Measurements from ENCODE around the gene CNN1.
A peak's percentile ranks its signal among the peaks of the same experiment; 100 is the strongest.

The CNN1 gene

DNA sequence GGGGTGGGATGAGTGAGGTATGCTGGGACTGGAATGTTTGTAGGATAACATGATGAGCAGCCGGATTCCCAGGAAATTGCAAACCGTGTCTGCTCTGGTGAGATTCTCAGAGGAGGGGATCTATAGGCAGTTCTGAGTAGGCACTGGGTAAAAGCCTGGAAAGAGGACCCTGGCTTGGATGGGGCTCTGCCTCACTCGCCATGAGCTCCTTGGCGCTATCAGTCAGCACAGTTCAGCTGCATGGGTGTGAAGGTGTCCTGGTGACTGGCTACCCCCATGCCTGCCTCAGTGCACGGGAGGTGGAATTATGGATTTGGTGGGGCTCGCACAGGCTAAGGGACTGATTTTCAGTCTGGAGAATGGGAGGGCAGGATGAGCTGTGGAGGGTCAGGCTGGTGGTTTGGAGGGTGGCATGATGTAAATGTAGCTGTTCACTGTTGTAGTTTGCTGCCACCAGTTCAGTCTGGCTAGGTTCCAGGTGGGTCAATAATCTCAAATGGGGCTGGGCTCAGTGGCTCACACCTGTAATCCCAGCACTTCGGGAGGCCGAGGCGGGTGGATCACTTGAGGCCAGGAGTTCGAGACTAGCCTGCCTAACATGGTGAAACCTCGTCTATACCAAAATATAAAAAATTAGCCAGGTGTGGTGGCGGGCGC lies 49.5 kb downstream of the CNN1 start:
- Histone ChIP-seq H3K36me3 (ENCODE audit: insufficient read depth) (no peaks in the 10 kb centered on the region), H3K79me2 (ENCODE audit: insufficient read depth, low read depth) (no peaks in the 10 kb centered on the region), H3K27me3 (ENCODE audit: insufficient read depth, low read depth) (no peaks in the 10 kb centered on the region), H3K9ac (no peak overlapping the region), H4K20me1 (ENCODE audit: insufficient read depth) (no peaks in the 10 kb centered on the region), H2AFZ (ENCODE audit: low read depth) (peak overlapping the region; percentile 28; the same call in 1 of the 2 replicates), H3K4me2 (peak overlapping the region; percentile 16; the same call in 1 of the 2 replicates), H3K4me1 (ENCODE audit: low read depth, poor library complexity, severe bottlenecking) (no peaks in the 10 kb centered on the region), H3K4me3 (IDR thresholded peaks at IDR 0.05; ENCODE audit: insufficient read depth, low read depth, low read length) (no peak overlapping the region), H3K27ac (no peak overlapping the region)
- TF ChIP-seq, protein P1, sequence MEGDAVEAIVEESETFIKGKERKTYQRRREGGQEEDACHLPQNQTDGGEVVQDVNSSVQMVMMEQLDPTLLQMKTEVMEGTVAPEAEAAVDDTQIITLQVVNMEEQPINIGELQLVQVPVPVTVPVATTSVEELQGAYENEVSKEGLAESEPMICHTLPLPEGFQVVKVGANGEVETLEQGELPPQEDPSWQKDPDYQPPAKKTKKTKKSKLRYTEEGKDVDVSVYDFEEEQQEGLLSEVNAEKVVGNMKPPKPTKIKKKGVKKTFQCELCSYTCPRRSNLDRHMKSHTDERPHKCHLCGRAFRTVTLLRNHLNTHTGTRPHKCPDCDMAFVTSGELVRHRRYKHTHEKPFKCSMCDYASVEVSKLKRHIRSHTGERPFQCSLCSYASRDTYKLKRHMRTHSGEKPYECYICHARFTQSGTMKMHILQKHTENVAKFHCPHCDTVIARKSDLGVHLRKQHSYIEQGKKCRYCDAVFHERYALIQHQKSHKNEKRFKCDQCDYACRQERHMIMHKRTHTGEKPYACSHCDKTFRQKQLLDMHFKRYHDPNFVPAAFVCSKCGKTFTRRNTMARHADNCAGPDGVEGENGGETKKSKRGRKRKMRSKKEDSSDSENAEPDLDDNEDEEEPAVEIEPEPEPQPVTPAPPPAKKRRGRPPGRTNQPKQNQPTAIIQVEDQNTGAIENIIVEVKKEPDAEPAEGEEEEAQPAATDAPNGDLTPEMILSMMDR (conservative IDR thresholded peaks at IDR 0.05; ENCODE audit: low read depth, low read length) = peak; percentile 22; the same call in 1 of the 2 replicates

DNA sequence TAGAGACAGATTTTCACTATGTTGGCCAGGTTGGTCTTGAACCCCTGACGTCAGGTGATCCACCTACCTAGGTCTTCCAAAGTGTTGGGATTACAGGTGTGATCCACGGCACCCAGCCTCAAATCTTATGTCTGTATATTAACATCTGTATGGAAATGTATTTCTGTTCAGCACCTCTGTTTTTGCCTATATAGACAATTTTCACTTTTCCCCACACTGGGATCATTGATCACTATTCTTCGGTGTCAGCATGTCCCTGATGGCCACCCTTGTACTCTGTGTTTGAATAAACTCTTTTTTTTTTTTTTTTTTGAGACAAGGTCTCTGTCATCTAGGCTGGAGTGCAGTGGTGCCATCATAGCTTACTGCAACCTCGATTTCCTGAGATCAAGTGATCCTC lies 55.4 kb downstream of the CNN1 start:
- Histone ChIP-seq H3K27ac (no peak overlapping the region), H3K36me3 (ENCODE audit: insufficient read depth) (no peaks in the 10 kb centered on the region), H3K9ac (no peak overlapping the region), H4K20me1 (ENCODE audit: insufficient read depth) (no peaks in the 10 kb centered on the region), H3K27me3 (ENCODE audit: insufficient read depth, low read depth) (no peaks in the 10 kb centered on the region), H3K79me2 (ENCODE audit: insufficient read depth, low read depth) (peaks cover 7% of the 10 kb centered on the region; the same call in 1 of the 2 replicates), H3K4me2 (no peak overlapping the region), H3K4me1 (ENCODE audit: low read depth, poor library complexity, severe bottlenecking) (peaks cover 9% of the 10 kb centered on the region), H3K4me3 (IDR thresholded peaks at IDR 0.05; ENCODE audit: insufficient read depth, low read depth, low read length) (no peak overlapping the region), H2AFZ (ENCODE audit: low read depth) (no peak overlapping the region)
- TF ChIP-seq, protein P1 (conservative IDR thresholded peaks at IDR 0.05; ENCODE audit: low read depth, low read length) = no peak

DNA sequence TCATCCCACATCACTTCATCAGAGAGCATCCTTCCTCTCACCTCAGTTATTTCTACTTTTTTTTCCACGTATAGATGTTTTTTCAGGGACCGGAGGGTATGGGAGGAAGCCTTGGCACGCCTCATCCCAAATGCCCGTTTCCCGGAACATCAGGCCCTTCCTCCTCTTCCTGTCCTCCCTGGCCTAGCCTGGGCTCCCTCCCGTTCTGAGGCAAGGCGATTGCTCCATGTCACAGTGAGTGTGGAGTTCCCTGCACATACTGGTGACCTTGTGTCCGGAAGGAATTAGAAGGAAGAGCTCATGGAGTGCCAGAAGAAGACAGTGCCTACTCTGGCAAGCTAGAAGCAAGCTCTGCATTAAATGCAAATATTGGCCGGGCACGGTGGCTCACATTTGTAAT lies 57.5 kb downstream of the CNN1 start:
- Histone ChIP-seq H3K79me2 (ENCODE audit: insufficient read depth, low read depth) (peaks cover 9% of the 10 kb centered on the region; the same call in 1 of the 2 replicates), H3K36me3 (ENCODE audit: insufficient read depth) (no peaks in the 10 kb centered on the region), H3K9ac (no peak overlapping the region), H3K27ac (no peak overlapping the region), H3K4me3 (IDR thresholded peaks at IDR 0.05; ENCODE audit: insufficient read depth, low read depth, low read length) (no peak overlapping the region), H3K4me1 (ENCODE audit: low read depth, poor library complexity, severe bottlenecking) (peaks cover 9% of the 10 kb centered on the region), H3K27me3 (ENCODE audit: insufficient read depth, low read depth) (no peaks in the 10 kb centered on the region), H3K4me2 (no peak overlapping the region), H4K20me1 (ENCODE audit: insufficient read depth) (no peaks in the 10 kb centered on the region), H2AFZ (ENCODE audit: low read depth) (peak overlapping the region; percentile 73; the same call in 1 of the 2 replicates)
- TF ChIP-seq, protein P1 (conservative IDR thresholded peaks at IDR 0.05; ENCODE audit: low read depth, low read length) = no peak

DNA sequence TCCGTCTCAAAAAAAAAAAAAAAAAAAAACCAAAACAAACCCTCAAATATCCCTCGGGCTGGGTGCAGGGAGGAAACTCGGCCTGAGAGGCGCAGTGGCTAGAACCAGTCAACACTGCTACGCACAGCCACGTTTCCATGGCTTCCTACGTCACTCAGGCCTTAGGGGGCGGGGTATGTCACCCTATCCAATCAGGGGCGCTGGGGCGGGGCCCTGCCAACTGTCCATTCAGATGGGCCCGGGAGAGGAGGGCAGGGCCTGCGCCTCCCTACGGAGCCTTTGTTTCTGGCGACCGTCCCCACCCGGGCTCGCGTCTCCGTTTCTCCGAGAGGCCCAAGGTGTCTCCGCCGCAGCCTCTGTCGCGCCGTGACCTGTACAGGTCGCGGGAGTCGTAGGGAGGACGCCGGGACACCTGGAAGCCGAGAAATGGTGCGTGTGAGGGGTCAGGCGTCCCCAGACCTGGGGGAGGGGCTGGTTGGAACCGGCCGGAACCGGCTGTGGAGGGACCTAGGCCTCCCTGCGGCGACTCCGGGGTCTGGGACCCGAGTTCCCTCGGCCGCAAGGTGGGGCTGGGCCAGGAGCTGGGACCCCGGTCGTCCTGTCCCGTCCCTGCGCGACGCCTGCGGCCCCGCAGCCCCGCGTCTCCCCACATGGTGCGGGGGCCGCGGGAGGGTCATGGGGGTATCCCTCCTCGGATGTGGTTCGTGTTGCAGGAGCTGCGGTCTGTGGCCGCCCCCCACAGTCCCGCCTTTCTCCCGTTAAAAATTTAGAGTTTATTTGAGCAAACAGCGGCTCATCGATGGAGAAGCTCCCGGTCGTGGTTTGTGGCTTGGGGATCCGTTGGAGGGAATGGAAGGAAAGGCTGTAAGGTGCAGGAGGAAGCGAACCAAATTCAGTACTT lies 58.8 kb downstream of the CNN1 start, which contains the start of gene ZNF627:
ZNF627 (plus strand) TSS at position 282 of the 901 bp plus-strand sequence; CDS start at position 427, 145 bp downstream.
- H3K9ac ChIP-seq = peak within 1 kb of the TSS; percentile 88
- H4K20me1 ChIP-seq (ENCODE audit: insufficient read depth) = no peaks in the 10 kb centered on the region
- peak within 1 kb of the TSS; percentile 34 for H3K4me3 ChIP-seq (IDR thresholded peaks at IDR 0.05; ENCODE audit: insufficient read depth, low read depth, low read length)

More for the DNA sequence above, 58.8 kb downstream of the CNN1 start, which contains the start of gene ZNF627:
- H3K4me1 ChIP-seq (ENCODE audit: low read depth, poor library complexity, severe bottlenecking) = peaks cover 9% of the 10 kb centered on the region
- no peaks in the 10 kb centered on the region for H3K27me3 ChIP-seq (ENCODE audit: insufficient read depth, low read depth)
- H3K36me3 ChIP-seq (ENCODE audit: insufficient read depth) = no peaks in the 10 kb centered on the region
- peak within 1 kb of the TSS; percentile 83 for H2AFZ ChIP-seq (ENCODE audit: low read depth)
- H3K79me2 ChIP-seq (ENCODE audit: insufficient read depth, low read depth) = peaks cover 9% of the 10 kb centered on the region; the same call in 1 of the 2 replicates
- peak within 1 kb of the TSS; percentile 65 for H3K27ac ChIP-seq
- TF ChIP-seq, protein P1 (conservative IDR thresholded peaks at IDR 0.05; ENCODE audit: low read depth, low read length) = no peak
- H3K4me2 ChIP-seq = peak within 1 kb of the TSS; percentile 83
